SU-DHL-6 (cell line): ENCODE results near the gene ASTE1.

Experiments
- EZH2phosphoT487 ChIP-seq: fragments of 200-600 bp; sonication (generic), shearing (Covaris generic); conservative IDR thresholded peaks from 2 replicates; pipeline ENCODE4 v1.6.1; 2018; ENCODE audit warnings: mild to moderate bottlenecking, antibody characterized with exemption, low read length, moderate library complexity, mixed read lengths
- TF ChIP-seq, protein P1 (sequence below): fragments of 200-600 bp; sonication (generic); IDR thresholded peaks from one replicate; pipeline ENCODE4 v1.5.1; 2017; ENCODE audit warnings: antibody characterized with exemption, mild to moderate bottlenecking, low read length, moderate library complexity; ENCODE audit not compliant: insufficient read depth, poor library complexity, severe bottlenecking

GRCh38 chr3:131033480-131034080 lies 7.0 kb upstream of the ASTE1 start:
- TF ChIP-seq, protein P1, sequence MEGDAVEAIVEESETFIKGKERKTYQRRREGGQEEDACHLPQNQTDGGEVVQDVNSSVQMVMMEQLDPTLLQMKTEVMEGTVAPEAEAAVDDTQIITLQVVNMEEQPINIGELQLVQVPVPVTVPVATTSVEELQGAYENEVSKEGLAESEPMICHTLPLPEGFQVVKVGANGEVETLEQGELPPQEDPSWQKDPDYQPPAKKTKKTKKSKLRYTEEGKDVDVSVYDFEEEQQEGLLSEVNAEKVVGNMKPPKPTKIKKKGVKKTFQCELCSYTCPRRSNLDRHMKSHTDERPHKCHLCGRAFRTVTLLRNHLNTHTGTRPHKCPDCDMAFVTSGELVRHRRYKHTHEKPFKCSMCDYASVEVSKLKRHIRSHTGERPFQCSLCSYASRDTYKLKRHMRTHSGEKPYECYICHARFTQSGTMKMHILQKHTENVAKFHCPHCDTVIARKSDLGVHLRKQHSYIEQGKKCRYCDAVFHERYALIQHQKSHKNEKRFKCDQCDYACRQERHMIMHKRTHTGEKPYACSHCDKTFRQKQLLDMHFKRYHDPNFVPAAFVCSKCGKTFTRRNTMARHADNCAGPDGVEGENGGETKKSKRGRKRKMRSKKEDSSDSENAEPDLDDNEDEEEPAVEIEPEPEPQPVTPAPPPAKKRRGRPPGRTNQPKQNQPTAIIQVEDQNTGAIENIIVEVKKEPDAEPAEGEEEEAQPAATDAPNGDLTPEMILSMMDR = peak; percentile 60
- no peak for TF ChIP-seq EZH2phosphoT487
